Mammary epithelial cell (primary cell): ENCODE measurements around the gene ERBB4.

Experiments used
- CTCF ChIP-seq, 2 donors: IDR thresholded peaks in 1 of 2; conservative IDR thresholded peaks in 1 of 2; 2 replicates each; pipeline ENCODE4 v1.5.1; 2011 to 2012; ENCODE audit warnings: inconsistent platforms in 2 of 2, low read length in 2 of 2, mild to moderate bottlenecking in 2 of 2, control low read depth in 1 of 2, low read depth in 1 of 2; ENCODE audit not compliant: insufficient read depth in 1 of 2; ENCODE audit errors: extremely low read depth in 1 of 2
- EZH2 ChIP-seq: IDR thresholded peaks from 2 replicates; pipeline ENCODE4 v1.6.1; 2012; ENCODE audit warnings: low read length, inconsistent platforms, borderline replicate concordance

- TF ChIP-seq CTCF (conservative IDR thresholded peaks at IDR 0.05 in 1 of 2, IDR thresholded peaks at IDR 0.05 in 1 of 2; ENCODE audit: extremely low read depth in 1 of 2, insufficient read depth in 1 of 2, low read depth in 1 of 2, low read length in 2 of 2) (no peak), EZH2 (no peak)
These were observed 450.2 kb downstream of the ERBB4 start for GRCh38 chr2:212088353-212088752.
